HCT116 (cell line): ENCODE results near the gene GPR37.

Source experiments
- CBX3 ChIP-seq: IDR thresholded peaks from 2 replicates; pipeline ENCODE4 v1.6.1; 2012; ENCODE audit warnings: low read depth
- CEBPB ChIP-seq: IDR thresholded peaks from 2 replicates; pipeline ENCODE4 v1.6.1; 2012; ENCODE audit warnings: low read depth
- CTCF ChIP-seq, 3 experiments: fragments of 200-600 bp in 1 of 3; sonication (generic) in 1 of 3; IDR thresholded peaks in 2 of 3; conservative IDR thresholded peaks in 1 of 3; 2 replicates each; pipeline ENCODE4 v1.5.1; 2012 to 2017; ENCODE audit warnings: low read depth in 2 of 3, low read length in 2 of 3, antibody characterized with exemption in 1 of 3, borderline replicate concordance in 1 of 3, control low read depth in 1 of 3, mild to moderate bottlenecking in 1 of 3, mixed read lengths in 1 of 3, mixed run types in 1 of 3, moderate library complexity in 1 of 3; ENCODE audit not compliant: insufficient read depth in 1 of 3
- EZH2 ChIP-seq: fragments of 200-600 bp; sonication (generic); IDR thresholded peaks from 2 replicates; pipeline ENCODE4 v1.6.1; 2017; ENCODE audit warnings: antibody characterized with exemption, mixed run types
- POLR2A ChIP-seq: IDR thresholded peaks from 2 replicates; pipeline ENCODE4 v1.7.0; 2011; ENCODE audit warnings: borderline replicate concordance; ENCODE audit not compliant: insufficient read depth, insufficient read length; ENCODE audit errors: extremely low read depth
- POLR2AphosphoS5 ChIP-seq: IDR thresholded peaks from 2 replicates; pipeline ENCODE4 v1.6.1; 2011; ENCODE audit warnings: mild to moderate bottlenecking, low read depth, low read length, moderate library complexity
- RAD21 ChIP-seq: IDR thresholded peaks from 2 replicates; pipeline ENCODE4 v1.6.1; 2012; ENCODE audit warnings: low read depth, mild to moderate bottlenecking
- SIN3A ChIP-seq: IDR thresholded peaks from 2 replicates; pipeline ENCODE4 v1.6.1; 2012; ENCODE audit warnings: low read depth
- SRF ChIP-seq: IDR thresholded peaks from 2 replicates; pipeline ENCODE4 v1.6.1; 2012; ENCODE audit warnings: low read depth
- TCF7L2 ChIP-seq: IDR thresholded peaks from 2 replicates; pipeline ENCODE4 v1.7.0; 2011; ENCODE audit warnings: borderline replicate concordance, inconsistent platforms; ENCODE audit not compliant: insufficient read depth, insufficient read length; ENCODE audit errors: extremely low read depth
- ZBTB33 ChIP-seq: IDR thresholded peaks from 2 replicates; pipeline ENCODE4 v1.6.1; 2011; ENCODE audit warnings: mild to moderate bottlenecking, low read length, moderate library complexity; ENCODE audit not compliant: insufficient replicate concordance; ENCODE audit errors: extremely low read depth

- no peak for TF ChIP-seq EZH2
- no peak for TF ChIP-seq CTCF (IDR thresholded peaks at IDR 0.05 in 2 of 3, conservative IDR thresholded peaks at IDR 0.05 in 1 of 3; ENCODE audit: borderline replicate concordance in 1 of 3, insufficient read depth in 1 of 3, low read depth in 2 of 3, low read length in 2 of 3)
- no peak for TF ChIP-seq SIN3A
- TF ChIP-seq CEBPB = no peak
- TF ChIP-seq POLR2AphosphoS5 = no peak
- TF ChIP-seq TCF7L2 = no peak
- no peak for TF ChIP-seq POLR2A
- no peak for TF ChIP-seq SRF
- TF ChIP-seq CBX3 = no peak
- TF ChIP-seq ZBTB33 = no peak
- no peak for TF ChIP-seq RAD21
Measured at GRCh38 chr7:124754576-124755268, 10.9 kb downstream of the GPR37 start.
